HepG2 (cell line): ENCODE measurements around the gene WASHC3. TPM values are rescaled to one million over a fixed set of nuclear protein-coding genes. Genes with fewer than 3 reads are reported as not detected.

ENCODE experiments used
- ATAC-seq: fragments of 200-7000 bp; cut with Tn5 transposase; 3 replicates; pipeline ENCODE4 v1.9.1; 2020; ENCODE audit warnings: mild to moderate bottlenecking, moderate library complexity
- BruUV-seq: library from RNA; stranded (reverse); fragments of 400-500 nt; replicated peaks from 2 replicates; lab custom pipeline; 2021; lab: Mats Ljungman, UMichigan
- CTCF ChIA-PET: fragments of 300-600 bp; formaldehyde crosslinking; extraction: SDS; loops from one replicate; lab custom pipeline; 2021; ENCODE audit warnings: low total read pairs, inconsistent platforms, low intra/inter-chr PET ratio; lab: Yijun Ruan, JAX
- POLR2A ChIA-PET: fragments of 350-600 bp; sonication (Branson Sonifier 250); formaldehyde crosslinking; loops from one replicate; lab custom pipeline; 2020; ENCODE audit warnings: antibody characterized with exemption, inconsistent platforms; lab: Yijun Ruan, JAX
- DNase-seq: peaks from one replicate; pipeline ENCODE4 v3.0.0-alpha.2; 2015; ENCODE audit warnings: low spot score
- FAIRE-seq: peaks from 3 replicates; lab custom pipeline; 2011; peaks lifted over from hg19 to GRCh38; lab: Jason Lieb, UNC
- H2AFZ ChIP-seq: one replicate; pipeline ENCODE4 v1.6.1; 2011; ENCODE audit warnings: low read length, inconsistent platforms
- H3K27ac ChIP-seq: fragments of 300-600 bp; 3 replicates; pipeline ENCODE4 v1.8.0; 2011; ENCODE audit warnings: mixed run types, mild to moderate bottlenecking, mixed read lengths, low read length, inconsistent platforms; ENCODE audit not compliant: insufficient read depth; ENCODE audit errors: extremely low read length
- H3K27me3 ChIP-seq, 2 experiments: fragments of 200-600 bp in 1 of 2; 2 replicates in 1 of 2; 3 replicates in 1 of 2; pipeline versions ENCODE4 v1.6.0 to v1.8.0; 2011; ENCODE audit warnings: low read length in 2 of 2, mild to moderate bottlenecking in 2 of 2, moderate library complexity in 2 of 2, inconsistent platforms in 1 of 2; ENCODE audit not compliant: insufficient read depth in 2 of 2, control insufficient read depth in 1 of 2
- H3K36me3 ChIP-seq, 2 experiments: fragments of 200-600 bp in 1 of 2; replicated peaks in 1 of 2; 2 replicates in 1 of 2; 3 replicates in 1 of 2; pipeline versions ENCODE4 v1.5.1 to v1.8.0; 2011; ENCODE audit warnings: low read length in 2 of 2, inconsistent platforms in 1 of 2; ENCODE audit not compliant: insufficient read depth in 2 of 2, control insufficient read depth in 1 of 2
- H3K4me1 ChIP-seq: 2 replicates; pipeline ENCODE4 v1.5.1; 2012; ENCODE audit warnings: low read length, inconsistent platforms; ENCODE audit not compliant: insufficient read depth
- H3K4me2 ChIP-seq: 2 replicates; pipeline ENCODE4 v1.6.0; 2011; ENCODE audit warnings: low read depth, low read length, inconsistent platforms
- H3K4me3 ChIP-seq, 3 experiments: fragments of 200-600 bp in 1 of 3; sonication (generic), shearing (Covaris generic) in 1 of 3; replicated peaks in 1 of 3; 2 replicates each; pipeline ENCODE4 v1.5.1; 2011 to 2016; ENCODE audit warnings: low read length in 3 of 3, inconsistent platforms in 2 of 3, low read depth in 2 of 3, mild to moderate bottlenecking in 2 of 3, control low read depth in 1 of 3, mixed read lengths in 1 of 3; ENCODE audit not compliant: insufficient read depth in 1 of 3
- H3K79me2 ChIP-seq: one replicate; pipeline ENCODE4 v1.6.1; 2011; ENCODE audit warnings: low read length, inconsistent platforms; ENCODE audit not compliant: insufficient read depth
- H3K9ac ChIP-seq: 2 replicates; pipeline ENCODE4 v1.6.0; 2011; ENCODE audit warnings: mild to moderate bottlenecking, low read depth, low read length, inconsistent platforms; ENCODE audit not compliant: insufficient read depth
- H3K9me3 ChIP-seq: 2 replicates; pipeline ENCODE4 v1.5.1; 2012; ENCODE audit warnings: mild to moderate bottlenecking, low read length
- H4K20me1 ChIP-seq: 2 replicates; pipeline ENCODE4 v1.6.0; 2011; ENCODE audit warnings: inconsistent platforms, mild to moderate bottlenecking, low read length, moderate library complexity; ENCODE audit not compliant: insufficient read depth
- ARID2 ChIP-seq: sonication (generic); formaldehyde crosslinking; IDR thresholded peaks from 2 replicates; pipeline ENCODE4 v1.8.1; 2022; ENCODE audit warnings: mild to moderate bottlenecking, missing genetic modification reagents, borderline replicate concordance
- NFYB ChIP-seq: sonication (generic); formaldehyde crosslinking; IDR thresholded peaks from 2 replicates; pipeline ENCODE4 v1.4.0; 2020; ENCODE audit warnings: missing genetic modification reagents
- NFYC ChIP-seq: IDR thresholded peaks from 2 replicates; pipeline ENCODE4 v1.6.1; 2016; ENCODE audit warnings: missing genetic modification reagents, missing compliant biosample characterization
- RFX5 ChIP-seq: IDR thresholded peaks from 2 replicates; pipeline ENCODE4 v1.6.1; 2011; ENCODE audit warnings: low read depth, low read length, improper control_type of control experiment
- TEAD3 ChIP-seq: optimal IDR thresholded peaks from 2 replicates; pipeline ENCODE3; 2016; ENCODE audit warnings: borderline replicate concordance
- WGBS: methylation state at CpG from one replicate; pipeline ENCODE4 v1.1.6; 2017; ENCODE audit warnings: low lambda C conversion rate; 5-methylcytosine and 5-hydroxymethylcytosine counted together
- in situ Hi-C: cut with HindIII; loops from 2 replicates; pipeline ENCODE4 v1.10.0; 2017; ENCODE audit warnings: low pct_unique_long_range_greater_than_20kb; ENCODE audit not compliant: extremely low pct_ligation_motif_present
- intact Hi-C: fragments of 100-400 bp; cut with micrococcal nuclease; formaldehyde crosslinking; loops from one replicate; pipeline ENCODE4 v1.10.0; 2022; ENCODE audit not compliant: unreplicated experiment
- polyA plus RNA-seq, 8 experiments: library from polyadenylated mRNA; depleted of rRNA in 3 of 8; stranded (reverse) in 7 of 8; unstranded in 1 of 8; fragments of >200 nt; fragmentation: Illumina TruSeq in 4 of 8; extraction: Trizol in 4 of 8; gene quantifications; 2 replicates each; pipeline versions ENCODE4 v1.2.1 to v1.2.3, GENCODE V29; 2011 to 2016; ENCODE audit warnings: low read depth in 4 of 8, missing spikeins in 1 of 8, mixed read lengths in 1 of 8; ENCODE audit not compliant: insufficient read depth in 1 of 8
- total RNA-seq, 5 experiments: library from RNA; depleted of rRNA; stranded (reverse); fragments of >200 nt; fragmentation: Illumina TruSeq; extraction: Trizol; gene quantifications; 2 replicates each; pipeline ENCODE4 v1.2.3, GENCODE V29; 2016; ENCODE audit warnings: low read depth in 1 of 5
- TF ChIP-seq, protein P1 (sequence below): sonication (generic); formaldehyde crosslinking; IDR thresholded peaks from 2 replicates; pipeline ENCODE4 v1.4.0; 2020; ENCODE audit warnings: missing genetic modification reagents, borderline replicate concordance
- TF ChIP-seq, protein P2 (sequence below): IDR thresholded peaks from 2 replicates; pipeline ENCODE4 v1.4.0; 2020; ENCODE audit warnings: mild to moderate bottlenecking, missing genetic modification reagents

WASHC3 gene
- total and polyA plus RNA-seq, 2 of the 13 experiments (the other 11 are each of a cell fraction or from before 2014, with no cell fraction given) = 32.7 to 47.3 TPM

- peak; percentile 35 for DNase-seq
- no peak for ATAC-seq
- Histone ChIP-seq H3K4me1 (peaks cover 42% of the 10 kb centered on the region), H3K79me2 (no peaks in the 10 kb centered on the region), H3K4me3 (no peak overlapping the region), H2AFZ (no peak overlapping the region), H3K9ac (no peak overlapping the region), H4K20me1 (no peaks in the 10 kb centered on the region), H3K27me3 (no peaks in the 10 kb centered on the region; a peak in 1 of 5 replicates), H3K9me3 (no peaks in the 10 kb centered on the region), H3K4me2 (peak overlapping the region; percentile 77; the same call in 1 of the 2 replicates), H3K36me3 (no peaks in the 10 kb centered on the region), H3K27ac (no peak overlapping the region)
- ChIA-PET POLR2A (no interaction called here), CTCF (no interaction called here)
- 71% methylated on average over 3 of the region's 3 CpGs for WGBS
- TF ChIP-seq TEAD3 = no peak
- TF ChIP-seq, protein P1, sequence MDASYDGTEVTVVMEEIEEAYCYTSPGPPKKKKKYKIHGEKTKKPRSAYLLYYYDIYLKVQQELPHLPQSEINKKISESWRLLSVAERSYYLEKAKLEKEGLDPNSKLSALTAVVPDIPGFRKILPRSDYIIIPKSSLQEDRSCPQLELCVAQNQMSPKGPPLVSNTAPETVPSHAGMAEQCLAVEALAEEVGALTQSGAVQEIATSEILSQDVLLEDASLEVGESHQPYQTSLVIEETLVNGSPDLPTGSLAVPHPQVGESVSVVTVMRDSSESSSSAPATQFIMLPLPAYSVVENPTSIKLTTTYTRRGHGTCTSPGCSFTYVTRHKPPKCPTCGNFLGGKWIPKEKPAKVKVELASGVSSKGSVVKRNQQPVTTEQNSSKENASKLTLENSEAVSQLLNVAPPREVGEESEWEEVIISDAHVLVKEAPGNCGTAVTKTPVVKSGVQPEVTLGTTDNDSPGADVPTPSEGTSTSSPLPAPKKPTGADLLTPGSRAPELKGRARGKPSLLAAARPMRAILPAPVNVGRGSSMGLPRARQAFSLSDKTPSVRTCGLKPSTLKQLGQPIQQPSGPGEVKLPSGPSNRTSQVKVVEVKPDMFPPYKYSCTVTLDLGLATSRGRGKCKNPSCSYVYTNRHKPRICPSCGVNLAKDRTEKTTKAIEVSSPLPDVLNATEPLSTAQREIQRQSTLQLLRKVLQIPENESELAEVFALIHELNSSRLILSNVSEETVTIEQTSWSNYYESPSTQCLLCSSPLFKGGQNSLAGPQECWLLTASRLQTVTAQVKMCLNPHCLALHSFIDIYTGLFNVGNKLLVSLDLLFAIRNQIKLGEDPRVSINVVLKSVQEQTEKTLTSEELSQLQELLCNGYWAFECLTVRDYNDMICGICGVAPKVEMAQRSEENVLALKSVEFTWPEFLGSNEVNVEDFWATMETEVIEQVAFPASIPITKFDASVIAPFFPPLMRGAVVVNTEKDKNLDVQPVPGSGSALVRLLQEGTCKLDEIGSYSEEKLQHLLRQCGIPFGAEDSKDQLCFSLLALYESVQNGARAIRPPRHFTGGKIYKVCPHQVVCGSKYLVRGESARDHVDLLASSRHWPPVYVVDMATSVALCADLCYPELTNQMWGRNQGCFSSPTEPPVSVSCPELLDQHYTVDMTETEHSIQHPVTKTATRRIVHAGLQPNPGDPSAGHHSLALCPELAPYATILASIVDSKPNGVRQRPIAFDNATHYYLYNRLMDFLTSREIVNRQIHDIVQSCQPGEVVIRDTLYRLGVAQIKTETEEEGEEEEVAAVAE (CRISPR knock-in tag) = peak; percentile 78
- TF ChIP-seq RFX5 = peak; percentile 39; the same call in 1 of the 2 replicates
- peak; percentile 51 for TF ChIP-seq NFYC (CRISPR knock-in tag)
- peak; percentile 56 for TF ChIP-seq NFYB (CRISPR knock-in tag)
- no peak for TF ChIP-seq ARID2
- TF ChIP-seq, protein P2, sequence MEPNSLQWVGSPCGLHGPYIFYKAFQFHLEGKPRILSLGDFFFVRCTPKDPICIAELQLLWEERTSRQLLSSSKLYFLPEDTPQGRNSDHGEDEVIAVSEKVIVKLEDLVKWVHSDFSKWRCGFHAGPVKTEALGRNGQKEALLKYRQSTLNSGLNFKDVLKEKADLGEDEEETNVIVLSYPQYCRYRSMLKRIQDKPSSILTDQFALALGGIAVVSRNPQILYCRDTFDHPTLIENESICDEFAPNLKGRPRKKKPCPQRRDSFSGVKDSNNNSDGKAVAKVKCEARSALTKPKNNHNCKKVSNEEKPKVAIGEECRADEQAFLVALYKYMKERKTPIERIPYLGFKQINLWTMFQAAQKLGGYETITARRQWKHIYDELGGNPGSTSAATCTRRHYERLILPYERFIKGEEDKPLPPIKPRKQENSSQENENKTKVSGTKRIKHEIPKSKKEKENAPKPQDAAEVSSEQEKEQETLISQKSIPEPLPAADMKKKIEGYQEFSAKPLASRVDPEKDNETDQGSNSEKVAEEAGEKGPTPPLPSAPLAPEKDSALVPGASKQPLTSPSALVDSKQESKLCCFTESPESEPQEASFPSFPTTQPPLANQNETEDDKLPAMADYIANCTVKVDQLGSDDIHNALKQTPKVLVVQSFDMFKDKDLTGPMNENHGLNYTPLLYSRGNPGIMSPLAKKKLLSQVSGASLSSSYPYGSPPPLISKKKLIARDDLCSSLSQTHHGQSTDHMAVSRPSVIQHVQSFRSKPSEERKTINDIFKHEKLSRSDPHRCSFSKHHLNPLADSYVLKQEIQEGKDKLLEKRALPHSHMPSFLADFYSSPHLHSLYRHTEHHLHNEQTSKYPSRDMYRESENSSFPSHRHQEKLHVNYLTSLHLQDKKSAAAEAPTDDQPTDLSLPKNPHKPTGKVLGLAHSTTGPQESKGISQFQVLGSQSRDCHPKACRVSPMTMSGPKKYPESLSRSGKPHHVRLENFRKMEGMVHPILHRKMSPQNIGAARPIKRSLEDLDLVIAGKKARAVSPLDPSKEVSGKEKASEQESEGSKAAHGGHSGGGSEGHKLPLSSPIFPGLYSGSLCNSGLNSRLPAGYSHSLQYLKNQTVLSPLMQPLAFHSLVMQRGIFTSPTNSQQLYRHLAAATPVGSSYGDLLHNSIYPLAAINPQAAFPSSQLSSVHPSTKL (CRISPR knock-in tag) = no peak
- no peak for FAIRE-seq
- no TSS peak for BruUV-seq
- intact Hi-C loops (loop anchor here (5.0 kb wide), 1 partner anchor 116 kb away; no protein-coding TSS in a partner anchor), in situ Hi-C loops (no loop called here)
These were observed 1.3 kb upstream of the WASHC3 start for GRCh38 chr12:102063069-102063468.
